SU-DHL-6 (cell line): ENCODE measurements around the gene MIF4GD.
"Not testable (repeated sequence)": the region's sequence is repeated elsewhere in the genome, so short reads cannot be mapped to it uniquely, and the experiment has no call there.

Experiments used
- H2AFZ ChIP-seq: fragments of 200-600 bp; sonication (generic); 2 replicates; pipeline ENCODE4 v1.6.1; 2014; ENCODE audit warnings: low read depth, mild to moderate bottlenecking, moderate library complexity, mixed read lengths, antibody characterized with exemption, low read length; ENCODE audit not compliant: severe bottlenecking
- H3F3A ChIP-seq: fragments of 200-600 bp; shearing (Covaris generic); 2 replicates; pipeline ENCODE4 v1.6.0; 2016; ENCODE audit warnings: antibody characterized with exemption, mild to moderate bottlenecking; ENCODE audit not compliant: insufficient read depth
- H3K27ac ChIP-seq: fragments of 200-600 bp; sonication (generic); 2 replicates; pipeline ENCODE4 v1.5.1; 2016; ENCODE audit warnings: low read depth, mild to moderate bottlenecking, low read length, moderate library complexity, mixed read lengths
- H3K27me3 ChIP-seq: fragments of 200-600 bp; sonication (generic), shearing (Covaris generic); 2 replicates; pipeline ENCODE4 v1.6.0; 2014; ENCODE audit warnings: mild to moderate bottlenecking, low read length
- H3K36me3 ChIP-seq: fragments of 200-600 bp; sonication (generic); 2 replicates; pipeline ENCODE4 v1.6.1; 2014; ENCODE audit warnings: mild to moderate bottlenecking, low read length, mixed read lengths
- H3K4me2 ChIP-seq: fragments of 300-600, 200-600 bp; shearing (Covaris generic), sonication (generic); 2 replicates; pipeline ENCODE4 v1.6.0; 2014; ENCODE audit warnings: low read length, low read depth, mild to moderate bottlenecking; ENCODE audit not compliant: poor library complexity, severe bottlenecking
- H3K4me3 ChIP-seq: fragments of 200-600 bp; sonication (generic); 2 replicates; pipeline ENCODE4 v1.5.1; 2014; ENCODE audit warnings: antibody characterized with exemption, low read length, mild to moderate bottlenecking, mixed read lengths; ENCODE audit not compliant: insufficient read depth, poor library complexity, severe bottlenecking
- H3K79me2 ChIP-seq: fragments of 200-600 bp; sonication (generic); 2 replicates; pipeline ENCODE4 v1.6.1; 2014; ENCODE audit warnings: mild to moderate bottlenecking, low read length, moderate library complexity; ENCODE audit not compliant: insufficient read depth
- H3K9ac ChIP-seq: fragments of 200-600 bp; sonication (generic); 2 replicates; pipeline ENCODE4 v1.7.0; 2014; ENCODE audit warnings: mild to moderate bottlenecking, low read length
- H3K9me2 ChIP-seq: fragments of 200-600 bp; sonication (generic); replicated peaks from 2 replicates; pipeline ENCODE4 v1.6.1; 2014; ENCODE audit warnings: low read length; ENCODE audit not compliant: insufficient read depth
- H3K9me3 ChIP-seq: fragments of 200-600 bp; sonication (generic); 2 replicates; pipeline ENCODE4 v1.6.1; 2014; ENCODE audit warnings: low read length, mixed read lengths; ENCODE audit not compliant: insufficient read depth
- H4K20me1 ChIP-seq: fragments of 200-600 bp; sonication (generic); 2 replicates; pipeline ENCODE4 v1.6.1; 2014; ENCODE audit warnings: low read depth, mild to moderate bottlenecking, antibody characterized with exemption, low read length, moderate library complexity, mixed read lengths
- CTCF ChIP-seq: fragments of 200-600 bp; sonication (generic); IDR thresholded peaks from one replicate; pipeline ENCODE4 v1.5.1; 2017; ENCODE audit warnings: antibody characterized with exemption, mild to moderate bottlenecking, low read length, moderate library complexity; ENCODE audit not compliant: insufficient read depth, poor library complexity, severe bottlenecking
- EZH2phosphoT487 ChIP-seq: fragments of 200-600 bp; sonication (generic), shearing (Covaris generic); conservative IDR thresholded peaks from 2 replicates; pipeline ENCODE4 v1.6.1; 2018; ENCODE audit warnings: mild to moderate bottlenecking, antibody characterized with exemption, low read length, moderate library complexity, mixed read lengths

MIF4GD gene

GRCh38 chr17:75300280-75300679 lies 29.2 kb upstream of the MIF4GD start:
- Histone ChIP-seq H2AFZ (no peak overlapping the region), H3K79me2 (no peaks in the 10 kb centered on the region), H3F3A (peaks cover 36% of the 10 kb centered on the region), H3K36me3 (no peaks in the 10 kb centered on the region), H3K9ac (no peak overlapping the region), H3K27me3 (no peaks in the 10 kb centered on the region), H3K9me2 (no peaks in the 10 kb centered on the region), H3K4me2 (no peak overlapping the region), H3K9me3 (no peaks in the 10 kb centered on the region), H3K4me3 (no peak overlapping the region), H4K20me1 (no peaks in the 10 kb centered on the region), H3K27ac (no peak overlapping the region)
- TF ChIP-seq EZH2phosphoT487, result no peak
- no peak for TF ChIP-seq CTCF

- Histone ChIP-seq H3K79me2 (no peaks in the 10 kb centered on the region), H3K36me3 (no peaks in the 10 kb centered on the region), H3F3A (peaks cover 74% of the 10 kb centered on the region), H3K27me3 (no peaks in the 10 kb centered on the region), H3K9me3 (no peaks in the 10 kb centered on the region), H3K27ac (peak overlapping the region; percentile 98), H4K20me1 (no peaks in the 10 kb centered on the region), H3K9ac (peak overlapping the region; percentile 55), H3K4me3 (peak overlapping the region; percentile 31), H2AFZ (peak overlapping the region; percentile 1), H3K4me2 (peak overlapping the region; percentile 54), H3K9me2 (no peaks in the 10 kb centered on the region)
- TF ChIP-seq EZH2phosphoT487, result no peak
- TF ChIP-seq CTCF, result no peak
Measured at GRCh38 chr17:75295201-75296158, 24.4 kb upstream of the MIF4GD start.

GRCh38 chr17:75292810-75293448 lies 21.9 kb upstream of the MIF4GD start:
- not testable (repeated sequence) for H3K9ac ChIP-seq, H2AFZ ChIP-seq, H3K36me3 ChIP-seq, H4K20me1 ChIP-seq, H3K9me2 ChIP-seq, H3K27me3 ChIP-seq, H3K9me3 ChIP-seq, H3K4me2 ChIP-seq, H3K4me3 ChIP-seq
- H3K79me2 ChIP-seq, result peaks cover 12% of the 10 kb centered on the region
- peaks cover 74% of the 10 kb centered on the region for H3F3A ChIP-seq
- H3K27ac ChIP-seq, result peak overlapping the region; percentile 93; the same call in 1 of the 2 replicates
